Liver (tissue), 9 donors: ENCODE results near the gene OTOP3. TPM values are rescaled to one million over a fixed set of nuclear protein-coding genes. Genes with fewer than 3 reads are reported as not detected.

ENCODE experiments used
- DNase-seq: peaks from one replicate; pipeline ENCODE4 v3.0.0-alpha.2; 2017; ENCODE audit warnings: low spot score
- H3K27ac ChIP-seq, 2 donors: one replicate each; pipeline ENCODE4 v1.7.0; 2013; ENCODE audit warnings: inconsistent platforms in 2 of 2, low read length in 2 of 2, control low read depth in 1 of 2, low read depth in 1 of 2, mild to moderate bottlenecking in 1 of 2
- H3K27me3 ChIP-seq, 4 donors: one replicate each; pipeline versions ENCODE4 v1.6.1 to v1.7.0; 2013; ENCODE audit warnings: low read length in 3 of 4, inconsistent platforms in 1 of 4, mild to moderate bottlenecking in 1 of 4, moderate library complexity in 1 of 4; ENCODE audit not compliant: control insufficient read depth in 4 of 4, insufficient read depth in 4 of 4
- H3K36me3 ChIP-seq, 4 donors: one replicate each; pipeline versions ENCODE4 v1.6.1 to v1.7.0; 2013; ENCODE audit warnings: low read length in 3 of 4, mild to moderate bottlenecking in 3 of 4, low read depth in 1 of 4, moderate library complexity in 1 of 4; ENCODE audit not compliant: control insufficient read depth in 4 of 4, insufficient read depth in 3 of 4
- H3K4me1 ChIP-seq, 4 donors: one replicate each; pipeline versions ENCODE4 v1.6.1 to v1.7.0; 2013; ENCODE audit warnings: low read length in 3 of 4, mild to moderate bottlenecking in 3 of 4, moderate library complexity in 1 of 4; ENCODE audit not compliant: control insufficient read depth in 4 of 4, insufficient read depth in 4 of 4
- H3K4me3 ChIP-seq, 3 donors: one replicate each; pipeline versions ENCODE4 v1.6.1 to v1.7.0; 2013; ENCODE audit warnings: low read length in 3 of 3, control low read depth in 1 of 3, low read depth in 1 of 3, mild to moderate bottlenecking in 1 of 3
- H3K9ac ChIP-seq, 2 donors: one replicate each; pipeline ENCODE4 v1.7.0; 2013; ENCODE audit warnings: low read length in 2 of 2, mild to moderate bottlenecking in 2 of 2, moderate library complexity in 2 of 2, control low read depth in 1 of 2, low read depth in 1 of 2
- H3K9me3 ChIP-seq, 4 donors: one replicate each; pipeline versions ENCODE4 v1.6.1 to v1.7.0; 2013; ENCODE audit warnings: low read length in 3 of 4; ENCODE audit not compliant: control insufficient read depth in 4 of 4
- CTCF ChIP-seq: fragments of 150-350 bp; IDR thresholded peaks from 2 replicates; pipeline ENCODE4 v1.5.1; 2017; ENCODE audit warnings: improper control_type of control experiment, low read depth, low read length; ENCODE audit not compliant: missing input control
- EGR1 ChIP-seq, 2 donors: IDR thresholded peaks; 2 replicates each; pipeline ENCODE4 v1.6.1; 2016 to 2018; ENCODE audit warnings: antibody characterized with exemption in 2 of 2, low read depth in 2 of 2
- FOXA2 ChIP-seq: IDR thresholded peaks from 2 replicates; pipeline ENCODE4 v1.6.1; 2016; ENCODE audit warnings: antibody characterized with exemption
- GABPA ChIP-seq, 2 donors: IDR thresholded peaks in 1 of 2; conservative IDR thresholded peaks in 1 of 2; 2 replicates each; pipeline ENCODE4 v1.6.1; 2016; ENCODE audit warnings: antibody characterized with exemption in 2 of 2, mild to moderate bottlenecking in 1 of 2, moderate library complexity in 1 of 2
- HNF4A ChIP-seq, 2 donors: conservative IDR thresholded peaks; 2 replicates each; pipeline ENCODE4 v1.6.1; 2016; ENCODE audit warnings: antibody characterized with exemption in 2 of 2, mild to moderate bottlenecking in 2 of 2
- HNF4G ChIP-seq: IDR thresholded peaks from 2 replicates; pipeline ENCODE4 v1.6.1; 2016; ENCODE audit warnings: antibody characterized with exemption
- NR2F2 ChIP-seq: IDR thresholded peaks from 2 replicates; pipeline ENCODE4 v1.6.1; 2016; ENCODE audit warnings: antibody characterized with exemption
- RAD21 ChIP-seq, 2 donors: IDR thresholded peaks; 2 replicates each; pipeline ENCODE4 v1.6.1; 2016; ENCODE audit warnings: antibody characterized with exemption in 2 of 2, mild to moderate bottlenecking in 2 of 2
- RXRA ChIP-seq, 2 donors: IDR thresholded peaks; 2 replicates each; pipeline ENCODE4 v1.6.1; 2017 to 2018; ENCODE audit warnings: antibody characterized with exemption in 2 of 2, mild to moderate bottlenecking in 1 of 2
- SP1 ChIP-seq: IDR thresholded peaks from 2 replicates; pipeline ENCODE4 v1.6.1; 2018; ENCODE audit warnings: antibody characterized with exemption, mild to moderate bottlenecking
- TAF1 ChIP-seq: conservative IDR thresholded peaks from 2 replicates; pipeline ENCODE4 v1.6.1; 2016; ENCODE audit warnings: antibody characterized with exemption, mild to moderate bottlenecking
- YY1 ChIP-seq: IDR thresholded peaks from 2 replicates; pipeline ENCODE4 v1.6.1; 2016; ENCODE audit warnings: antibody characterized with exemption, mild to moderate bottlenecking
- WGBS: extraction: QIAGEN DNeasy Blood & Tissue Kit; methylation state at CpG from one replicate; pipeline ENCODE4 v1.1.7; 2013; 5-methylcytosine and 5-hydroxymethylcytosine counted together
- polyA plus RNA-seq, 2 donors: library from polyadenylated mRNA; stranded (reverse) in 1 of 2; unstranded in 1 of 2; fragments of 200-250 nt in 1 of 2; fragments of >200 nt in 1 of 2; fragmentation: Nextera tagmentation in 1 of 2; extraction: Ambion mirVana in 1 of 2; gene quantifications; one replicate each; pipeline versions ENCODE4 v1.2.1 to v1.2.3, GENCODE V29; 2013 to 2015
- total RNA-seq, 2 donors: library from RNA; depleted of rRNA; stranded (reverse); fragments of >200 nt; gene quantifications; one replicate each; pipeline ENCODE4 v1.2.3, GENCODE V29; 2014
- TF ChIP-seq, protein P1 (sequence below): IDR thresholded peaks from 2 replicates; pipeline ENCODE4 v1.6.1; 2016; ENCODE audit warnings: antibody characterized with exemption
- TF ChIP-seq, protein P2 (sequence below): IDR thresholded peaks from 2 replicates; pipeline ENCODE4 v1.6.1; 2016; ENCODE audit warnings: antibody characterized with exemption
- TF ChIP-seq, protein P3 (sequence below): IDR thresholded peaks from 2 replicates; pipeline ENCODE4 v1.6.1; 2016; ENCODE audit warnings: antibody characterized with exemption, mild to moderate bottlenecking
- TF ChIP-seq, protein P4 (sequence below): IDR thresholded peaks from 2 replicates; pipeline ENCODE4 v1.6.1; 2016; ENCODE audit warnings: antibody characterized with exemption
- donor health status: healthy.
- donor health status: healthy.
- donor health status: healthy.
- donor health status: healthy.
- donor health status: healthy.

The OTOP3 gene
- total and polyA plus RNA-seq, 4 donors, result not detected

- 90% methylated on average over 24 of the region's 24 CpGs for WGBS
- no peak overlapping the region for H3K9ac ChIP-seq
- H3K9me3 ChIP-seq, result no peaks in the 10 kb centered on the region
- DNase-seq, result no peak
- H3K36me3 ChIP-seq, result no peaks in the 10 kb centered on the region
- H3K27ac ChIP-seq, result no peak overlapping the region
- peaks cover 0 to 3% (median under 1%) of the 10 kb centered on the region in 4 donors for H3K4me1 ChIP-seq
- no peak overlapping the region for H3K4me3 ChIP-seq
- H3K27me3 ChIP-seq, result peaks cover 0 to 8% (median 4%) of the 10 kb centered on the region in 4 donors
- TF ChIP-seq RAD21 (IDR thresholded peaks at IDR 0.05), result no peak
- TF ChIP-seq, protein P1, sequence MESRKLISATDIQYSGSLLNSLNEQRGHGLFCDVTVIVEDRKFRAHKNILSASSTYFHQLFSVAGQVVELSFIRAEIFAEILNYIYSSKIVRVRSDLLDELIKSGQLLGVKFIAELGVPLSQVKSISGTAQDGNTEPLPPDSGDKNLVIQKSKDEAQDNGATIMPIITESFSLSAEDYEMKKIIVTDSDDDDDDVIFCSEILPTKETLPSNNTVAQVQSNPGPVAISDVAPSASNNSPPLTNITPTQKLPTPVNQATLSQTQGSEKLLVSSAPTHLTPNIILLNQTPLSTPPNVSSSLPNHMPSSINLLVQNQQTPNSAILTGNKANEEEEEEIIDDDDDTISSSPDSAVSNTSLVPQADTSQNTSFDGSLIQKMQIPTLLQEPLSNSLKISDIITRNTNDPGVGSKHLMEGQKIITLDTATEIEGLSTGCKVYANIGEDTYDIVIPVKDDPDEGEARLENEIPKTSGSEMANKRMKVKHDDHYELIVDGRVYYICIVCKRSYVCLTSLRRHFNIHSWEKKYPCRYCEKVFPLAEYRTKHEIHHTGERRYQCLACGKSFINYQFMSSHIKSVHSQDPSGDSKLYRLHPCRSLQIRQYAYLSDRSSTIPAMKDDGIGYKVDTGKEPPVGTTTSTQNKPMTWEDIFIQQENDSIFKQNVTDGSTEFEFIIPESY, result no peak
- TF ChIP-seq, protein P2, sequence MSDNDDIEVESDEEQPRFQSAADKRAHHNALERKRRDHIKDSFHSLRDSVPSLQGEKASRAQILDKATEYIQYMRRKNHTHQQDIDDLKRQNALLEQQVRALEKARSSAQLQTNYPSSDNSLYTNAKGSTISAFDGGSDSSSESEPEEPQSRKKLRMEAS, result no peak
- no peak for TF ChIP-seq CTCF
- TF ChIP-seq EGR1 (IDR thresholded peaks at IDR 0.05; ENCODE audit: low read depth in 2 of 2), result no peak
- no peak for TF ChIP-seq FOXA2
- no peak for TF ChIP-seq SP1
- TF ChIP-seq HNF4G, result no peak
- TF ChIP-seq YY1, result no peak
- no peak for TF ChIP-seq HNF4A (conservative IDR thresholded peaks at IDR 0.05)
- TF ChIP-seq TAF1, result no peak
- no peak for TF ChIP-seq NR2F2
- TF ChIP-seq, protein P3, sequence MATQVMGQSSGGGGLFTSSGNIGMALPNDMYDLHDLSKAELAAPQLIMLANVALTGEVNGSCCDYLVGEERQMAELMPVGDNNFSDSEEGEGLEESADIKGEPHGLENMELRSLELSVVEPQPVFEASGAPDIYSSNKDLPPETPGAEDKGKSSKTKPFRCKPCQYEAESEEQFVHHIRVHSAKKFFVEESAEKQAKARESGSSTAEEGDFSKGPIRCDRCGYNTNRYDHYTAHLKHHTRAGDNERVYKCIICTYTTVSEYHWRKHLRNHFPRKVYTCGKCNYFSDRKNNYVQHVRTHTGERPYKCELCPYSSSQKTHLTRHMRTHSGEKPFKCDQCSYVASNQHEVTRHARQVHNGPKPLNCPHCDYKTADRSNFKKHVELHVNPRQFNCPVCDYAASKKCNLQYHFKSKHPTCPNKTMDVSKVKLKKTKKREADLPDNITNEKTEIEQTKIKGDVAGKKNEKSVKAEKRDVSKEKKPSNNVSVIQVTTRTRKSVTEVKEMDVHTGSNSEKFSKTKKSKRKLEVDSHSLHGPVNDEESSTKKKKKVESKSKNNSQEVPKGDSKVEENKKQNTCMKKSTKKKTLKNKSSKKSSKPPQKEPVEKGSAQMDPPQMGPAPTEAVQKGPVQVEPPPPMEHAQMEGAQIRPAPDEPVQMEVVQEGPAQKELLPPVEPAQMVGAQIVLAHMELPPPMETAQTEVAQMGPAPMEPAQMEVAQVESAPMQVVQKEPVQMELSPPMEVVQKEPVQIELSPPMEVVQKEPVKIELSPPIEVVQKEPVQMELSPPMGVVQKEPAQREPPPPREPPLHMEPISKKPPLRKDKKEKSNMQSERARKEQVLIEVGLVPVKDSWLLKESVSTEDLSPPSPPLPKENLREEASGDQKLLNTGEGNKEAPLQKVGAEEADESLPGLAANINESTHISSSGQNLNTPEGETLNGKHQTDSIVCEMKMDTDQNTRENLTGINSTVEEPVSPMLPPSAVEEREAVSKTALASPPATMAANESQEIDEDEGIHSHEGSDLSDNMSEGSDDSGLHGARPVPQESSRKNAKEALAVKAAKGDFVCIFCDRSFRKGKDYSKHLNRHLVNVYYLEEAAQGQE, result no peak
Observed at GRCh38 chr17:74930535-74931036, 5.1 kb upstream of the OTOP3 start.

GRCh38 chr17:74935048-74935447, 650 bp upstream of the OTOP3 start:
- Histone ChIP-seq H3K27ac (no peak overlapping the region), H3K4me1 (peaks cover 0 to 7% (median 2%) of the 10 kb centered on the region in 4 donors), H3K36me3 (no peaks in the 10 kb centered on the region), H3K27me3 (peaks cover 2 to 14% (median 4%) of the 10 kb centered on the region in 4 donors), H3K9ac (no peak overlapping the region), H3K4me3 (no peak overlapping the region), H3K9me3 (no peaks in the 10 kb centered on the region)
- WGBS, result 64% methylated on average over 3 of the region's 3 CpGs
- TF ChIP-seq, protein P4, sequence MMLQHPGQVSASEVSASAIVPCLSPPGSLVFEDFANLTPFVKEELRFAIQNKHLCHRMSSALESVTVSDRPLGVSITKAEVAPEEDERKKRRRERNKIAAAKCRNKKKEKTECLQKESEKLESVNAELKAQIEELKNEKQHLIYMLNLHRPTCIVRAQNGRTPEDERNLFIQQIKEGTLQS, result no peak
- no peak for TF ChIP-seq RXRA (IDR thresholded peaks at IDR 0.05)
- no peak for TF ChIP-seq RAD21 (IDR thresholded peaks at IDR 0.05)
- no peak for TF ChIP-seq HNF4A (conservative IDR thresholded peaks at IDR 0.05)
- no peak for TF ChIP-seq GABPA (IDR thresholded peaks at IDR 0.05 in 1 of 2, conservative IDR thresholded peaks at IDR 0.05 in 1 of 2)
- no peak for TF ChIP-seq SP1
- TF ChIP-seq, protein P2, result no peak
- TF ChIP-seq HNF4G, result no peak
- DNase-seq, result no peak
